T-cell (primary cell): ENCODE data around the gene CALM1. TPM values are rescaled to one million over a fixed set of nuclear protein-coding genes. Genes with fewer than 3 reads are reported as not detected.

Experiments
- ATAC-seq, 4 experiments: fragments of 200-7000 bp in 3 of 4; fragments of 150-1000 bp in 1 of 4; cut with Tn5 transposase; replicated peaks in 1 of 4; 1 replicate in 3 of 4; 2 replicates in 1 of 4; pipeline ENCODE4 v1.10.0; 2021; ENCODE audit warnings: moderate library complexity in 3 of 4, mild to moderate bottlenecking in 2 of 4, moderate number of reproducible peaks in 1 of 4
- CTCF ChIA-PET, 2 donors: fragments of 300-600 bp; sonication (Branson Sonifier 250); formaldehyde crosslinking; loops; one replicate each; lab custom pipeline; 2022; ENCODE audit warnings: antibody characterized with exemption in 2 of 2; lab: Charles Lee
- POLR2A ChIA-PET, 2 donors: fragments of 300-600 bp; sonication (Branson Sonifier 250); formaldehyde crosslinking; loops; one replicate each; lab custom pipeline; 2022; ENCODE audit warnings: antibody characterized with exemption in 2 of 2; lab: Charles Lee
- DNase-seq, 35 experiments: peaks; one replicate each; pipeline versions ENCODE4 v3.0.0 to v3.0.0-alpha.2; 2013 to 2023
- H3K27ac ChIP-seq: one replicate; pipeline ENCODE4 v1.5.1; 2013; ENCODE audit warnings: low read length
- H3K27me3 ChIP-seq, 2 experiments: replicated peaks in 1 of 2; 1 replicate in 1 of 2; 2 replicates in 1 of 2; pipeline versions ENCODE4 v1.6.1 to v1.7.0; 2013; ENCODE audit warnings: low read length in 1 of 2, mixed read lengths in 1 of 2; ENCODE audit not compliant: control insufficient read depth in 2 of 2, insufficient read depth in 2 of 2; ENCODE audit errors: extremely low read depth in 1 of 2
- H3K36me3 ChIP-seq, 2 donors: 1 replicate in 1 of 2; 2 replicates in 1 of 2; pipeline versions ENCODE4 v1.6.1 to v1.7.0; 2013; ENCODE audit warnings: low read length in 1 of 2; ENCODE audit not compliant: control insufficient read depth in 2 of 2, insufficient read depth in 1 of 2; ENCODE audit errors: extremely low read depth in 1 of 2
- H3K4me1 ChIP-seq, 2 experiments: 1 replicate in 1 of 2; 2 replicates in 1 of 2; pipeline versions ENCODE4 v1.6.1 to v1.7.0; 2013; ENCODE audit warnings: low read length in 2 of 2, mixed read lengths in 1 of 2; ENCODE audit not compliant: insufficient read depth in 2 of 2, control insufficient read depth in 1 of 2; ENCODE audit errors: extremely low read depth in 1 of 2
- H3K4me3 ChIP-seq, 2 donors: 1 replicate in 1 of 2; 2 replicates in 1 of 2; pipeline versions ENCODE4 v1.5.1 to v1.7.0; 2013; ENCODE audit warnings: mild to moderate bottlenecking in 2 of 2, low read length in 1 of 2, moderate library complexity in 1 of 2; ENCODE audit not compliant: control insufficient read depth in 1 of 2; ENCODE audit errors: extremely low read depth in 1 of 2
- H3K9me3 ChIP-seq: 2 replicates; pipeline ENCODE4 v1.7.0; 2013
- H3K27ac Mint-ChIP-seq, 2 donors: one replicate each; pipeline ENCODE4 v1.8.0; 2020 to 2021; ENCODE audit warnings: mild to moderate bottlenecking in 2 of 2, mixed read lengths in 2 of 2
- H3K27me3 Mint-ChIP-seq, 2 donors: one replicate each; pipeline ENCODE4 v1.8.0; 2021 to 2022; ENCODE audit warnings: mixed read lengths in 2 of 2
- H3K36me3 Mint-ChIP-seq: one replicate; pipeline ENCODE4 v1.8.0; 2021; ENCODE audit warnings: mixed read lengths
- H3K4me1 Mint-ChIP-seq, 3 donors: one replicate each; pipeline ENCODE4 v1.8.0; 2020 to 2022; ENCODE audit warnings: mixed read lengths in 3 of 3, mild to moderate bottlenecking in 1 of 3
- H3K4me3 Mint-ChIP-seq, 3 donors: one replicate each; pipeline ENCODE4 v1.8.0; 2020 to 2022; ENCODE audit warnings: mild to moderate bottlenecking in 3 of 3, mixed read lengths in 3 of 3, moderate library complexity in 3 of 3
- H3K9me3 Mint-ChIP-seq, 3 donors: one replicate each; pipeline ENCODE4 v1.8.0; 2020 to 2022; ENCODE audit warnings: mixed read lengths in 3 of 3
- WGBS: methylation state at CpG from one replicate; pipeline ENCODE4 v1.1.5; 2013; ENCODE audit warnings: missing lambda C conversion rate; ENCODE audit not compliant: insufficient coverage; 5-methylcytosine and 5-hydroxymethylcytosine counted together
- total RNA-seq, 35 experiments: library from RNA in 6 of 35; stranded (reverse) in 6 of 35; fragments of 120-200 nt in 1 of 35; gene quantifications; one replicate each; pipeline versions ENCODE4 v1.2.1 to v1.2.4 and lab custom pipeline; 2013 to 2026

The CALM1 gene
- 100 to 1,000 TPM; 642 to 952 (median 674) TPM for total RNA-seq
- total RNA-seq (2013) = 785 TPM
- 314 to 1,411 (median 755) reads per million in 29 experiments for total RNA-seq (lab: John Stamatoyannopoulos, UW)

DNA sequence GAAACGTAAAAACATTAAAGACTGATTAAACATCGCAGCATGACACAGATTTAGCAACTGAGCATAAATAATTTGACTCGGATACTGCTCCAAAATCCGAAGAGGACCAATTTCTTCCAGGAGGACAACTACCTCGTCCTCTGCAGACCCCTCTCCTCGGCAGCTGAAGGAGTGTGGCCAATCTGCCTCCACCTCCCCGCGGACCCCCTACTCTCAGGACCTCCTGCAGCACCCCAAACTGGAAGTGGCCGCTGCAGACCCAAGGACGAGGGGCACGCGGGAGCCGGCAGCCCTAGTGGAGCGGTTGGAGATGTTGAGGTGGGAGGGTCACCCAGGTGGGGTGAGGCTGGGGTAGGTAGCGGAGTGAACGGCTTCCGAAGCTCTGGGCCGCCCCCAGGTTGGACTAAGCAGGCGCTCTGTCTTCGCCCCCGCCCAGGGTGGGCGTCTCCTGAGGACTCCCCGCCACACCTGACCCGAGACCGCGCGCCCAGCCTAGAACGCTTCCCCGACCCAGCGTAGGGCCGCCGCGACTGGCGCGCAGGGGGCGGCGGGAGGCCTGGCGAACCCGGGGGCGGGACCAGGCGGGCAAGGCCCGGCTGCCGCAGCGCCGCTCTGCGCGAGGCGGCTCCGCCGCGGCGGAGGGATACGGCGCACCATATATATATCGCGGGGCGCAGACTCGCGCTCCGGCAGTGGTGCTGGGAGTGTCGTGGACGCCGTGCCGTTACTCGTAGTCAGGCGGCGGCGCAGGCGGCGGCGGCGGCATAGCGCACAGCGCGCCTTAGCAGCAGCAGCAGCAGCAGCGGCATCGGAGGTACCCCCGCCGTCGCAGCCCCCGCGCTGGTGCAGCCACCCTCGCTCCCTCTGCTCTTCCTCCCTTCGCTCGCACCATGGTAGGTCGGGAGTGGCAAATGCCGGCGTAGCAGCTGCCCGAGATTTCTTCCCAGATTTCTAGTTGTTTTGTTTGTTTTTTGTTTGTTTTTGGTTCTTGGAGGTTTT, at the start of gene CALM1:
Gene CALM1 (plus strand): TSS at position 689 of the 999 bp plus-strand sequence. CDS start 202 bp downstream, at position 891.
- peak within 1 kb of the TSS; percentile 73 for H3K27ac ChIP-seq
- peak; percentile 69 to 75 (median 71) for ATAC-seq

GRCh38 chr14:90348270-90348669, 48.6 kb upstream of the CALM1 start:
- DNase-seq (no peak), ATAC-seq (no peak)
- CTCF ChIA-PET = no interaction called here
- POLR2A ChIA-PET = no interaction called here
- Histone ChIP-seq H3K27me3 (no peaks in the 10 kb centered on the region), H3K9me3 (no peaks in the 10 kb centered on the region), H3K27ac (no peak overlapping the region), H3K4me1 (no peaks in the 10 kb centered on the region), H3K36me3 (no peaks in the 10 kb centered on the region), H3K4me3 (no peak overlapping the region)
- Mint-ChIP-seq H3K36me3 (no peaks in the 10 kb centered on the region), H3K4me3 (no peak overlapping the region), H3K4me1 (no peaks in the 10 kb centered on the region), H3K27me3 (peaks cover 0 to 1% of the 10 kb centered on the region in 2 donors), H3K27ac (no peak overlapping the region), H3K9me3 (no peaks in the 10 kb centered on the region)
- no CpG with 5 or more reads among the region's 2 CpGs for WGBS

More for the DNA sequence above, at the start of gene CALM1:
- H3K9me3 ChIP-seq = no peaks in the 10 kb centered on the region
- DNase-seq = peak; percentile 89 to 99 (median 96)
- peaks cover 29 to 32% of the 10 kb centered on the region in 2 experiments for H3K4me1 ChIP-seq
- Mint-ChIP-seq H3K4me1 (peaks cover 36 to 40% (median 36%) of the 10 kb centered on the region in 3 donors), H3K4me3 (peak within 1 kb of the TSS; percentile 90 to 97 (median 95)), H3K27me3 (no peaks in the 10 kb centered on the region), H3K9me3 (no peaks in the 10 kb centered on the region), H3K36me3 (peaks cover 26% of the 10 kb centered on the region), H3K27ac (peak within 1 kb of the TSS; percentile 88 to 96)
- POLR2A ChIA-PET = interaction anchor here (0.6 to 3.1 kb wide), 8 partner anchors 11 to 391 kb away, joined by 4 to 33 read pairs (median 6); no protein-coding TSS in a partner anchor
- no peaks in the 10 kb centered on the region for H3K27me3 ChIP-seq
- H3K36me3 ChIP-seq = peaks cover 6 to 21% of the 10 kb centered on the region in 2 donors
- CTCF ChIA-PET = interaction anchor here in 1 of 2 donors (0.7 kb wide), 1 partner anchor 887 kb away, joined by 3 read pairs; no protein-coding TSS in a partner anchor
- WGBS = 2% methylated on average over 79 of the region's 89 CpGs
- peak within 1 kb of the TSS; percentile 74 to 100 for H3K4me3 ChIP-seq

- no peak overlapping the region for H3K27ac Mint-ChIP-seq
- Histone ChIP-seq H3K4me3 (no peak overlapping the region), H3K9me3 (no peaks in the 10 kb centered on the region), H3K27me3 (peaks cover 0 to 4% of the 10 kb centered on the region in 2 experiments), H3K36me3 (no peaks in the 10 kb centered on the region), H3K27ac (no peak overlapping the region), H3K4me1 (no peaks in the 10 kb centered on the region)
- ATAC-seq (no peak), DNase-seq (no peak)
- peaks cover 0 to 1% of the 10 kb centered on the region in 2 donors for H3K27me3 Mint-ChIP-seq
- 35% methylated on average over 4 of the region's 4 CpGs for WGBS
- POLR2A ChIA-PET = no interaction called here
- H3K4me3 Mint-ChIP-seq = no peak overlapping the region
- H3K9me3 Mint-ChIP-seq = no peaks in the 10 kb centered on the region
- H3K4me1 Mint-ChIP-seq = no peaks in the 10 kb centered on the region
- CTCF ChIA-PET = interaction anchor here (0.6 kb wide), 2 partner anchors 55 to 1467 kb away, joined by 3 read pairs; no protein-coding TSS in a partner anchor
- H3K36me3 Mint-ChIP-seq = no peaks in the 10 kb centered on the region
Observed at GRCh38 chr14:90349739-90350138, 47.1 kb upstream of the CALM1 start.

- no peaks in the 10 kb centered on the region for H3K36me3 ChIP-seq
- no peaks in the 10 kb centered on the region for H3K4me1 ChIP-seq
- no peak overlapping the region for H3K27ac ChIP-seq
- H3K36me3 Mint-ChIP-seq = no peaks in the 10 kb centered on the region
- no peaks in the 10 kb centered on the region for H3K9me3 Mint-ChIP-seq
- H3K27ac Mint-ChIP-seq = no peak overlapping the region
- H3K4me1 Mint-ChIP-seq = no peaks in the 10 kb centered on the region
- WGBS = 80% methylated on average over 13 of the region's 16 CpGs
- peaks cover 0 to 16% of the 10 kb centered on the region in 2 experiments for H3K27me3 ChIP-seq
- DNase-seq (no peak), ATAC-seq (no peak)
- H3K4me3 ChIP-seq = no peak overlapping the region
- CTCF ChIA-PET = no interaction called here
- POLR2A ChIA-PET = no interaction called here
- peaks cover 3 to 9% of the 10 kb centered on the region in 2 donors for H3K27me3 Mint-ChIP-seq
- H3K9me3 ChIP-seq = no peaks in the 10 kb centered on the region
- H3K4me3 Mint-ChIP-seq = no peak overlapping the region
Observed at GRCh38 chr14:90354551-90355298, 42.1 kb upstream of the CALM1 start.

DNA sequence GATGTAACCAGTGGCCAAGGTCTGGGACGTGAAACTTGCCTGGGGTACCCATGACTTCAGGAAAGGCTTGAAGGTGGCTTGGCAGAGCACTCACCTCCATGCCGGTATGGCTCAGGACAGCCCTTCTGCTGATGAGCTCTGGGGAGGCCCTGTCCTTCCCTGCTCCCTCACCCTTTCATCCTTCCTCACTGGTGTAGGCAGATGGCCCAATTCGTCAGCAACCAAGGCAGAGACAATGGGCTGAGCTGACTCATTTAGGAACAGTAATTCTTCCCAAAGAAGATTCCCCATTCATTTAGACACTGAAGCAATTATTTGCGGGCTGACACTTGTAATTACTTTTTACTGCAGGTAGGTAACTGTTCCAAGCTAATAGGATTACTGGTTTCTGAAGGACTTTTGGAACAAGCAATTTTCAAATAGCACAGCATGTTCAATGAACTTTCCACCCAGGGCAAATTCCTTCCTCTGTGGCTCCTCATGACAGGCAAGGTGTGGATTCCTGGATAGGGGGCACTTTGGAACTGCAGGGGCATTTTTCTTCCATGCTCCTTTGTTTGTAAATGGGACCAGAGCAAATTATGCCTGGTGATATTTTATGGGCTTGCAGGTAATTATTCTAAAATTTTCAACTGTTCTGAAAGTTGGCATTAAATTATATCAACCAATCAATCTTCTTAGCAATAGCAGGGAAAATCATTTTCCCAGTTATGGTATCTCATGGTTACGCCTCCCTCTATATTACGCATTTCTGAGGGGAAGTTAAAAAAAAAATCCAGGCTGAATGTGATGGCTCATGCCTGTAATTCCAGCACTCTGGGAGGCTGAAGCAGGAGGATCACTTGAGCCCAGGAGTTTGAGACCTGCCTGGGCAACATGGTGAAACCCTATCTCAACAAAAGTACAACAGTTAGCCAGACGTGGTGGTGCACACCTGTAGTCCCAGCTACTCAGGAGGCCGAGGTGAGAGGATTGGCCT, 41.0 kb upstream of the CALM1 start:
- Mint-ChIP-seq H3K27me3 (peaks cover 8 to 9% of the 10 kb centered on the region in 2 donors), H3K4me3 (no peak overlapping the region), H3K9me3 (no peaks in the 10 kb centered on the region), H3K4me1 (no peaks in the 10 kb centered on the region), H3K36me3 (no peaks in the 10 kb centered on the region), H3K27ac (no peak overlapping the region)
- Histone ChIP-seq H3K4me3 (no peak overlapping the region), H3K36me3 (no peaks in the 10 kb centered on the region), H3K4me1 (no peaks in the 10 kb centered on the region), H3K9me3 (no peaks in the 10 kb centered on the region), H3K27ac (no peak overlapping the region), H3K27me3 (peaks cover 0 to 18% of the 10 kb centered on the region in 2 experiments)
- ChIA-PET POLR2A (no interaction called here), CTCF (no interaction called here)
- DNase-seq (no peak), ATAC-seq (no peak)
- 72% methylated on average over 6 of the region's 8 CpGs for WGBS
